Measurements from ENCODE around the gene CACNA1G.
A peak's percentile ranks its signal among the peaks of the same experiment; 100 is the strongest.

CACNA1G gene

GRCh38 chr17:50547035-50547735 lies 13.3 kb upstream of the CACNA1G start, which contains the start of gene SPATA20:
Gene SPATA20 (plus strand): TSS chr17:50547174. CDS start chr17:50547209, 35 bp downstream.
- peak; percentile 59 to 83 (median 66) for DNase-seq (ENCODE audit: low read depth in 4 of 4, low spot score in 1 of 4)

- no peak for DNase-seq (ENCODE audit: low read depth in 4 of 4, low spot score in 1 of 4)
Measured at GRCh38 chr17:50547736-50548083, 12.8 kb upstream of the CACNA1G start.

GRCh38 chr17:50548831-50549230 lies 11.7 kb upstream of the CACNA1G start:
- no peak for DNase-seq (ENCODE audit: low read depth in 4 of 4, low spot score in 1 of 4)

DNA sequence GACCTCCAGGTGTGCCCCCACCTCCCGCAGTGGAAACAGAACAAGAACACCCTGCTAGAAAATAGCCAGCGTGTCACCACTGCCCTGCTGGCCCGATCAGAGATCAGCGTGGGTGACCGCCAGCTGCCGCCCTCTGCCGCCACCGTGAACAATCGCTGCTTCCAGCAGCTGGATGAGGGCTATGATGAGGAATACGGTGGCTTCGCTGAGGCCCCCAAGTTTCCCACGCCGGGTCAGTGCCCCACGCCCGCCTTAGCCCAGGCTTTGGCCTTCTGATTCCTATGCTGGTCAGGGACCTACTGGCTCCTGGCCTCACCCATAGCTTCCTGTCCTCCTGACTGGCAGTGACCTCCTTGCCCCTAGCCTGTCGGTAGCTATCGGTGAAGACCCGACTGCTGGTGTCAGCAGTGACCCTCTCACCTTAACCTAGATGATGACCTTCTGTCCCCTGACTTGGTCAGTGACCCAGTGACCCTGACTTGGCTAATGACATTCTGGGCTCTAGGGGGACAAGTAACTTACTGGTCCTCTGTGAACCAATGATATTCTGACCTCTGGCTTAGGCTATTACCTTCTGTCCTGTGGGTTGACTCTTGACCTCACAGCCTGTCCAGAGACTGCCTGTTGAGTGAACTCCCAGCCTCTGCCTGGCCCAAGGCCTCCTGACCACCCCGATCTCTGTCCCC lies 11.1 kb upstream of the CACNA1G start:
- DNase-seq (ENCODE audit: low read depth in 4 of 4, low spot score in 1 of 4): no peak

- DNase-seq (ENCODE audit: low read depth in 4 of 4, low spot score in 1 of 4): no peak
Measured at GRCh38 chr17:50549969-50550368, 10.5 kb upstream of the CACNA1G start.

GRCh38 chr17:50550661-50551432 lies 9.7 kb upstream of the CACNA1G start:
- DNase-seq (ENCODE audit: low read depth in 4 of 4, low spot score in 1 of 4): no peak

GRCh38 chr17:50551433-50551815 lies 9.1 kb upstream of the CACNA1G start:
- no peak for DNase-seq (ENCODE audit: low read depth in 4 of 4, low spot score in 1 of 4)

DNA sequence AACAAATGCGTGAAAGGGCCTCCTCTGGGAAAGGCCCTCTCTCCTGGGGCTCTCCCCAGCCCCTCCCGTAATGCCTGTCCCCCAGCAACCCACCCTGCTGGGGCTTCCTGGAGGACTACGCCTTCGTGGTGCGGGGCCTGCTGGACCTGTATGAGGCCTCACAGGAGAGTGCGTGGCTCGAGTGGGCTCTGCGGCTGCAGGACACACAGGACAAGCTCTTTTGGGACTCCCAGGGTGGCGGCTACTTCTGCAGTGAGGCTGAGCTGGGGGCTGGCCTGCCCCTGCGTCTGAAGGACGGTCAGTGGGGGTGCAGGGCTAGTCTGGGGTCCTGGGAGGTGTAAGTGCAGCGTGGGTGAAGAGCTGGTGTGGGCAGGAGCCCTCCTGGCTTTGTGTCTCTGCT lies 8.6 kb upstream of the CACNA1G start:
- no peak for DNase-seq (ENCODE audit: low read depth in 4 of 4, low spot score in 1 of 4)

DNA sequence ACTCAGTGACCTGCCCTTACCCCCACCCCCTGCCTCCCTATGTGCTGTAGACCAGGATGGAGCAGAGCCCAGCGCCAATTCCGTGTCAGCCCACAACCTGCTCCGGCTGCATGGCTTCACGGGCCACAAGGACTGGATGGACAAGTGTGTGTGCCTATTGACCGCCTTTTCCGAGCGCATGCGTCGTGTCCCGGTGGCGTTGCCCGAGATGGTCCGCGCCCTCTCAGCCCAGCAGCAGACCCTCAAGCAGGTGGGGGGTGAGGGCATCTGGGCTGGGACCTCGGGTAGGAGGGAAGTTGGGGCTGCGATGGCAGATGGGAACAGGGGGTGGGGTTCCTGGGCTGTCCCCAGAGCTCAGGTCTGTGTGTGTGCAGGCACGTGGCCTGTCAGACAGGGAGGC lies 6.3 kb upstream of the CACNA1G start:
- DNase-seq (ENCODE audit: low read depth in 4 of 4, low spot score in 1 of 4): no peak

DNA sequence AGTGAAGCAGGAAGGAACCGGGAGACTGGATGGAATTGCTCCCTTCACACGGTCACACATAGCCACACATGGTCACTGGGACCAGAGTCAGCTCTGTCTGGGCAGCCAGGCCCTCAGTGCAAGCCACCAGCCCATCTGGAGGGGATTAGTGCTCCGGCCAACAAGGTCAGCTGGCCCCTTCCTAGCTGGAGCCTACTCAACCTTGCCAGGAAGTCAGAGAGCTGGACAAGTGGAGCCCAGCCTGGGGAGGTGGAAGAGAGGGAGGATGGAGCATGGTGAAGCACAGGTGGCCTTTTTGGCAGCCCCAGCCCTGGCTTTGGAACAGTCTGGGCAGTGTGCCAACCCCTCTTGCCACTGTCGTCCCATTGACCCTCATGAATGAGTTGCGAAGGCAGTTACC lies 3.7 kb upstream of the CACNA1G start:
- no peak for DNase-seq (ENCODE audit: low read depth in 4 of 4, low spot score in 1 of 4)

DNA sequence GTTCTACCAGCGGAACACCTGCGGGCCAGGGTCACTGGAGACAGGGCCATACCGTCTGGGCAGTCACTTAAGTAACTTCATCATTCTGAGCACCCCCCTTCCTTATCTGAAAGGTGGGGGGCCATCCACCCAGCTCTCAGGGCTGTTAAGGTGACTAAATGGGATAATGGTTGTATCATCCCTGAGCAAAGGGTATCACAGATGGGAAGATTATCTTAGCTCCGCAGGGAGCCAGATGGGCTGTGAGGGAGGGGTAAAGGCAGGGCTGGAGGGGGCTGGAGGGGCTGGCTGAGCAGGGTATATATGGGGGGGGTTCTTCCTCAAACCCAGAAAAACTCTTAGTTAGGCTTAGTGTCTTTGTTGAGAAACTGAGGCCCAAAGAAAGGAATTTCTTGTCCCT lies 2.9 kb upstream of the CACNA1G start:
- no peak for DNase-seq (ENCODE audit: low read depth in 4 of 4, low spot score in 1 of 4)

DNA sequence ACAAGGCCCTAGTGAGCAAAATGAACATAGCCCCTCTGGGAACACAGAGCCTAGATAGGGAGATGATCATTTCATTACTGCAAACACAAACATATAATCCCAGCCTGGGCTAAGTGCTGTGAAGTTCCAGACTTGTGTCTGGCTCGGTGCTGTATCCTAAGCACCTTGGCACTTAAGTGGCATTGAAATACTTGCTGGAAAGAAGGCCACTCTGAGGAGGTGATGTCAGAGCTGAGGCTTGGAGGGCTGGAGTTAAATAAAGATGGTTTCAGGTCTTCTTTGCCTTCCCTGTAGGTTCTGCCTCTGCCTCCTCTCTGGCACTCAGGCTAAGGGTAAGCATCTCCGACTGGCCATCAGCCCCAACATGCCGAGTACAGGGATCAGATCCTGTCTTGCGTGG lies 2.4 kb upstream of the CACNA1G start:
- no peak for DNase-seq (ENCODE audit: low read depth in 4 of 4, low spot score in 1 of 4)

DNA sequence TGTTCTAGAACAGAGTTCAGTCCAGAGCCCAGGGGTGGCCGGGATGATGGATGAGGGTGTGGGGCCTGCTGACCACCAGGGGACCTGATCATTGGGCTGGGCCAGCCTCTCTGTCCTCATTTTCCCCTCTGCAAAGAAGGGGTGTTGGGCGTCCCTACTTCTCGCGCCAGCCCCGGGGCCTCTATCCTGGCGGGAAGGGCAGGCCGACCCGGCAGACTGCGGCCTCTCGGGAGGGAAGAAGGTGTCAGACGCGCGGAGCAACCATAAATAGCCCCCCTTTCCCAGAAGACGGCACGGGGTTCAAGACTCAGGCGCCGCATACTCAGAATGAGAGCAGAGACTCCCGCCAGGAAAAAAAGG lies 2.0 kb upstream of the CACNA1G start:
- no peak for DNase-seq (ENCODE audit: low read depth in 4 of 4, low spot score in 1 of 4)

GRCh38 chr17:50558941-50559614 lies 1.4 kb upstream of the CACNA1G start:
- no peak for DNase-seq (ENCODE audit: low read depth in 4 of 4, low spot score in 1 of 4)

DNA sequence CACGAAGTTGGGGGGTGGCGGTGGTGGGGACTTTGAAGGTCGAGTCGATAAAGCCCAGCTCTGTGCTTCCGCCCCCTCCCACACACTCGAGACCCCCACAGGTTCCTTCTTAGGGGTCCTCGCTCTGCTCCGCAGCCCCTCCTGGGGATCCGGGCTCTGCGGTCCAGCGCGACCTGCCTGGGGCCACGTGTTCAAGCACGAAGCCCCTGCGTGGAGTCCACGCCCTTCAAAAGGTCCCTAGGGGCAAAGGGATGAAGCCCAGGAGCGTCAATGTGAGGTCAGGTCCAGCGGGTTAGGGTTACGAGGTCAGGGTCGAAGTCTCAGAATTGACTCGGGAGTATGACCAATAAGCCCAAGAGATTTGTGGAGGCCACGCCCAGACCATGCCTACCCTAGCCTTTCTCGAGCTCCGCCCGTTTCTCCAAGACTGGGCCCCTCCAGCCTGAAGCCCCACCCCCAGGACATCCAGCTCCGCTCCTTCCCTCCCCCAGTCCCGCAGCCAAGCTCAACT lies 786 bp upstream of the CACNA1G start:
- no peak for DNase-seq (ENCODE audit: low read depth in 4 of 4, low spot score in 1 of 4)

- DNase-seq (ENCODE audit: low read depth in 4 of 4, low spot score in 1 of 4): no peak
Measured at GRCh38 chr17:50560931-50561745, 623 bp downstream of the CACNA1G start.

DNA sequence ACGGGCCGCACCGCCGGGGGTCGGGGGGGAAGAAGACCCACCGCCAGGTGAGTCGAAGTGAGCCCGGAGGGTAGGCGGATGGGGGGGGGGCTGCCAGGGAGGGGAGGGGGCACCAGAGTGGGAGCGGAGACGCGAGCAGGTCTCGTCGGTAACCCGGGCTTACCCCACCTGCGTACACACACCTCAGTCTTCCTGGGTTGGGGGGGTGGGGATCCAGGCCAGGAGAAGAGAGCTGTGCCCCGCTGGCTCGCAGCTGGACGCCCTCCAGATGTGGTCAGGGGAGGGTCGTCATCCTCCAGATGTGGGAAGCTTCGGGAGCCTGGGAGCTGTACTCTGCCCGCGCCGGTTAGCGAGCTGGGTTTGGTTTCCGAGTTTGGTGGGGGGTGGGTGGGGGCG lies 1.2 kb downstream of the CACNA1G start:
- no peak for DNase-seq (ENCODE audit: low read depth in 4 of 4, low spot score in 1 of 4)

DNA sequence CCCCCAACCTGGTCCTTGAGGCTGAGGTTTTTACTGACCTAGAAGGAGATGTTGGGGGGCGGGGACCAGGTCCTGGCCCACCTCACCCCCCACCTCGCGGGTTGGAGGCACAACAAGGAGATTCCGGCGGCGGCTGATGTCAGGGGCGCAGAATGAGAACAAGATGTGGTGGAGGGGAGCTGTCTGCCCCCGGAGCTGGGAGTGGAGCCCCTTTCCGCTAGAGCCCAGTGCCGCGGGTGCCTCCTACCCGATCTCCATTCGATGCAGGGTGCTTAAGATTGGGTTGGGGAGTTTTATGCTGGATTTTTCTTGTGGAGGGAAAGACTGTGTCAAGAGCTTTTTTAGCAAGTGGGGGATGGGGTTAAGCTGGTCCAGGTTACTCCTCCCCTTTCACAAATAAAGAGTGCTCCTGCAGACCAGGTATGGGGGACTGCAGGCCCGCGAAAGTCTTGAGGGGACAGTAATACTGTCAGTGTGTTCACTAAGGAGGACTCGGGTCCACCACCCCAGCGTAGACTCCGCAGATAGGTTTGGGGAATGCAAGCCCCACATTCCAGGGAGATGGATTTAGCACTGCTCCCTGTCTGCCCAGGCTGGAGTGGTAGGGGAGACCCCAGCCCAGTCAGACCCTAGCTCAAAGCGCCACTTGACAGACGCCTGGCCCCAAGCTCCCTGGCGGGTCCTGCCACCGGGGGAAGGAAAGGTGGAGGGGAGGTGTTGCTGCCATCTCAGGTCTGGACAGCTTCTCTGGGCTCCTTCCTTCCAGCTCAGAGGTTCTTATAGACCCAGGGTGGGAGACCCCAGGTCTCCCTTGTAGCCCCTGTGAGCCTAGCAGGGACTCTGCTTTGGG lies 2.0 kb downstream of the CACNA1G start:
- DNase-seq (ENCODE audit: low read depth in 4 of 4, low spot score in 1 of 4): no peak

DNA sequence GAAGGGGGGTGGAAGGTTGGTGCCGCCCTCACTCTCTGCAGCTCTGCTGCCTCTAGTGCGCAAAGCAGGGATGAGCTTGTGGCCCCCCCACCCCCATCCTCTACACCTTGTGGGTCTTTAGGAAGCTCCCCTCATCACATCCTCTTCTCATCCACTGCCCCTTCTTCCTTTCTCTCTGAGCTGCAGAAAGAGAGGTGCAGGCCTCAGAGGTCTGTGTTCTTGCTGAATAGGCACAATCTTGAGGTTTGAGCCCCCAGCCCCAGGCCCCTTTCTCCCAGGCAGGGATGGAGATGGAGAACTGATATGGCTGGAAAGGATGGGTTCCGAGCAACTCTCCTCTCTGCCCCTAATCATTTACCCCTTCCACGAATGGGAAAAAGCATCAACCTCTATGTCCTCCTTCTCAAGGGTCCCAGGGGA lies 2.6 kb downstream of the CACNA1G start:
- DNase-seq (ENCODE audit: low read depth in 4 of 4, low spot score in 1 of 4): no peak

DNA sequence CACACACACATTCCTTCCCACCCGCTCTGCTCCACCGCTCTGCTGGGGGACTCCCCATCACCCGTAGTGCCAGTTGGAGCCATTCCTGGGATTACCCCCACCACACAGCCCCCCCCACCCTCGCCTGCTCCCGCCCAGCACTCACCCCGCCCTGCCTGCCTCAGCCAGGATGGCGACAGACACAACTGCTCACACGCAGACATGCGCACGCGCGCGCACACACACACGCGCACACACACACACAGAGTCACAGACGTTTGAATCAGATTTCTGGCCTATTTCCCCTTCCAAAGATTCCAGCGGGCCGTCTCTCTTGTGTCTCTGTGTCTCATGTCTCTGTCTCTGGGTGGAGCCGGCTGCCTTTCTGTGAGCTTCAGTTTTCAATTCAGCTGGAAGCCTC lies 4.4 kb downstream of the CACNA1G start:
- no peak for DNase-seq (ENCODE audit: low read depth in 4 of 4, low spot score in 1 of 4)

Data from stimulated activated CD4-positive, alpha-beta T cell treated with anti-CD3 and anti-CD28 coated beads, Interleukin-1b, Interleukin-23, amount 100 ng/mL, for 24 hours (primary cell).